H9 (cell line): Measurements from ENCODE around the gene ZNF414. TPM values are rescaled to one million over a fixed set of nuclear protein-coding genes. Genes with fewer than 3 reads are reported as not detected.

Experiments used
- DNase-seq: peaks from one replicate; pipeline ENCODE4 v3.0.0-alpha.2; 2017
- H2AFZ ChIP-seq: one replicate; pipeline ENCODE4 v1.6.1; 2013; ENCODE audit warnings: mild to moderate bottlenecking, low read length, control low read depth, moderate library complexity
- H2AK5ac ChIP-seq: 2 replicates; pipeline ENCODE4 v1.6.1; 2013; ENCODE audit warnings: low read length, control low read depth, mixed read lengths; ENCODE audit not compliant: insufficient read length
- H2BK120ac ChIP-seq: one replicate; pipeline ENCODE4 v1.6.1; 2013; ENCODE audit warnings: low read depth, mild to moderate bottlenecking, low read length, control low read depth, inconsistent platforms; ENCODE audit not compliant: poor library complexity, severe bottlenecking
- H2BK12ac ChIP-seq: 2 replicates; pipeline ENCODE4 v1.6.1; 2013; ENCODE audit warnings: low read length, control low read depth, mixed read lengths, low read depth; ENCODE audit not compliant: insufficient read length
- H2BK15ac ChIP-seq: 2 replicates; pipeline ENCODE4 v1.6.1; 2013; ENCODE audit warnings: low read depth, low read length, control low read depth
- H2BK20ac ChIP-seq: one replicate; pipeline ENCODE4 v1.6.1; 2013; ENCODE audit warnings: low read depth, mild to moderate bottlenecking, low read length, control low read depth, inconsistent platforms; ENCODE audit not compliant: poor library complexity, severe bottlenecking
- H2BK5ac ChIP-seq: 2 replicates; pipeline ENCODE4 v1.6.1; 2013; ENCODE audit warnings: low read length, control low read depth, mixed read lengths; ENCODE audit not compliant: insufficient read length
- H3K14ac ChIP-seq: 2 replicates; pipeline ENCODE4 v1.6.1; 2013; ENCODE audit warnings: low read length, control low read depth; ENCODE audit not compliant: insufficient read depth
- H3K18ac ChIP-seq: 2 replicates; pipeline ENCODE4 v1.6.1; 2013; ENCODE audit warnings: low read depth, mild to moderate bottlenecking, mixed read lengths, low read length, control low read depth; ENCODE audit not compliant: insufficient read length
- H3K23ac ChIP-seq: 2 replicates; pipeline ENCODE4 v1.6.1; 2013; ENCODE audit warnings: low read length, control low read depth, mixed read lengths, low read depth; ENCODE audit not compliant: insufficient read length
- H3K23me2 ChIP-seq: 2 replicates; pipeline ENCODE4 v1.6.1; 2013; ENCODE audit warnings: low read depth, mild to moderate bottlenecking, mixed read lengths, low read length, control low read depth; ENCODE audit not compliant: insufficient read length, poor library complexity, severe bottlenecking
- H3K27ac ChIP-seq: 2 replicates; pipeline ENCODE4 v1.5.1; 2013; ENCODE audit warnings: low read length, control low read depth, mixed read lengths, low read depth; ENCODE audit not compliant: insufficient read length
- H3K27me3 ChIP-seq: 2 replicates; pipeline ENCODE4 v1.6.1; 2013; ENCODE audit warnings: low read length, control low read depth, inconsistent platforms; ENCODE audit not compliant: insufficient read depth
- H3K4ac ChIP-seq: 2 replicates; pipeline ENCODE4 v1.6.1; 2013; ENCODE audit warnings: low read depth, mild to moderate bottlenecking, control low read depth, inconsistent platforms, low read length, moderate library complexity
- H3K4me1 ChIP-seq: 2 replicates; pipeline ENCODE4 v1.6.1; 2013; ENCODE audit warnings: low read length, control low read depth, inconsistent platforms; ENCODE audit not compliant: insufficient read depth
- H3K4me2 ChIP-seq: 2 replicates; pipeline ENCODE4 v1.6.1; 2013; ENCODE audit warnings: low read length, control low read depth, mixed read lengths; ENCODE audit not compliant: insufficient read length, insufficient read depth
- H3K56ac ChIP-seq: 2 replicates; pipeline ENCODE4 v1.6.1; 2013; ENCODE audit warnings: low read depth, mild to moderate bottlenecking, mixed read lengths, low read length, control low read depth; ENCODE audit not compliant: insufficient read length
- H3K79me1 ChIP-seq: 2 replicates; pipeline ENCODE4 v1.6.1; 2013; ENCODE audit warnings: low read depth, mild to moderate bottlenecking, moderate library complexity, low read length, control low read depth, inconsistent platforms; ENCODE audit not compliant: insufficient read depth, poor library complexity, severe bottlenecking
- H3K79me2 ChIP-seq: 2 replicates; pipeline ENCODE4 v1.6.1; 2013; ENCODE audit warnings: low read length, control low read depth, inconsistent platforms; ENCODE audit not compliant: insufficient read depth
- H3K9ac ChIP-seq: 2 replicates; pipeline ENCODE4 v1.6.1; 2013; ENCODE audit warnings: low read length, control low read depth, mixed read lengths; ENCODE audit not compliant: insufficient read length; ENCODE audit errors: extremely low read depth
- H3K9me3 ChIP-seq: one replicate; pipeline ENCODE4 v1.6.1; 2013; ENCODE audit warnings: low read depth, low read length, inconsistent platforms; ENCODE audit not compliant: control insufficient read depth
- H3T11ph ChIP-seq: one replicate; pipeline ENCODE4 v1.6.1; 2013; ENCODE audit warnings: mild to moderate bottlenecking, low read length, control low read depth, inconsistent platforms
- H4K20me1 ChIP-seq: one replicate; pipeline ENCODE4 v1.6.1; 2013; ENCODE audit not compliant: control insufficient read depth, insufficient read length, insufficient read depth
- H4K5ac ChIP-seq: 2 replicates; pipeline ENCODE4 v1.6.1; 2013; ENCODE audit warnings: low read depth, mild to moderate bottlenecking, mixed read lengths, low read length, control low read depth; ENCODE audit not compliant: insufficient read length
- H4K8ac ChIP-seq: replicated peaks from 2 replicates; pipeline ENCODE4 v1.6.1; 2013; ENCODE audit warnings: low read length, control low read depth, mixed read lengths, low read depth; ENCODE audit not compliant: insufficient read length
- H4K91ac ChIP-seq: 2 replicates; pipeline ENCODE4 v1.6.1; 2013; ENCODE audit warnings: low read depth, mild to moderate bottlenecking, moderate library complexity, mixed read lengths, low read length, control low read depth; ENCODE audit not compliant: insufficient read length
- H3K27ac Mint-ChIP-seq, 3 experiments: 2 replicates in 2 of 3; 3 replicates in 1 of 3; pipeline ENCODE4 v1.8.0; 2020 to 2021; ENCODE audit warnings: mixed read lengths in 3 of 3, mild to moderate bottlenecking in 1 of 3, moderate library complexity in 1 of 3
- H3K27me3 Mint-ChIP-seq: 2 replicates; pipeline ENCODE4 v1.8.0; 2021; ENCODE audit warnings: low read depth, mild to moderate bottlenecking, moderate library complexity, mixed read lengths
- H3K36me3 Mint-ChIP-seq, 3 experiments: 2 replicates in 2 of 3; 3 replicates in 1 of 3; pipeline ENCODE4 v1.8.0; 2020 to 2021; ENCODE audit warnings: low read depth in 3 of 3, mixed read lengths in 3 of 3; ENCODE audit not compliant: insufficient read depth in 1 of 3
- H3K4me1 Mint-ChIP-seq, 2 experiments: 2 replicates each; pipeline ENCODE4 v1.8.0; 2020; ENCODE audit warnings: mixed read lengths in 2 of 2
- H3K4me3 Mint-ChIP-seq, 2 experiments: 2 replicates in 1 of 2; 3 replicates in 1 of 2; pipeline ENCODE4 v1.8.0; 2020 to 2021; ENCODE audit warnings: mild to moderate bottlenecking in 2 of 2, mixed read lengths in 2 of 2, moderate library complexity in 1 of 2
- H3K9me3 Mint-ChIP-seq, 2 experiments: 2 replicates in 1 of 2; 3 replicates in 1 of 2; pipeline ENCODE4 v1.8.0; 2020; ENCODE audit warnings: mild to moderate bottlenecking in 2 of 2, mixed read lengths in 2 of 2, moderate library complexity in 1 of 2
- CTCF ChIP-seq: fragments of 200-600 bp; sonication (generic); conservative IDR thresholded peaks from 3 replicates; pipeline ENCODE4 v1.8.0; 2021; ENCODE audit warnings: antibody characterized with exemption, mild to moderate bottlenecking
- WGBS: extraction: QIAGEN DNeasy Blood & Tissue Kit; methylation state at CpG from one replicate; pipeline ENCODE4 v1.1.7; 2013; ENCODE audit warnings: missing lambda C conversion rate, low lambda C conversion rate, mixed read lengths; ENCODE audit not compliant: insufficient read length; ENCODE audit errors: extremely low coverage; 5-methylcytosine and 5-hydroxymethylcytosine counted together
- total RNA-seq: library from RNA; stranded (reverse); gene quantifications from 2 replicates; pipeline ENCODE4 v1.2.1, GENCODE V29; 2021

Gene ZNF414
- total RNA-seq, 1 experiment from 2014 or later: 29.3 TPM

GRCh38 chr19:8460516-8461298 is 53.3 kb downstream of the ZNF414 start:
- no CpG with 5 or more reads among the region's 7 CpGs for WGBS
- Histone ChIP-seq H3K27ac (no peak overlapping the region), H3K79me1 (peaks cover 11% of the 10 kb centered on the region), H2BK5ac (no peak overlapping the region), H2BK15ac (no peak overlapping the region), H3K23ac (no peak overlapping the region), H2BK12ac (no peak overlapping the region), H3K27me3 (no peaks in the 10 kb centered on the region), H3T11ph (no peak overlapping the region), H3K79me2 (peaks cover 72% of the 10 kb centered on the region), H4K20me1 (no peaks in the 10 kb centered on the region), H3K9me3 (no peaks in the 10 kb centered on the region), H3K14ac (no peak overlapping the region), H3K4ac (no peak overlapping the region), H4K91ac (no peak overlapping the region), H3K56ac (no peak overlapping the region), H3K4me2 (no peak overlapping the region), H3K23me2 (no peaks in the 10 kb centered on the region), H4K8ac (no peak overlapping the region), H4K5ac (no peak overlapping the region), H3K4me1 (peaks cover 2% of the 10 kb centered on the region; the same call in 1 of the 2 replicates), H3K9ac (no peak overlapping the region), H2AK5ac (no peak overlapping the region), H2BK20ac (no peak overlapping the region), H3K18ac (no peak overlapping the region), H2BK120ac (no peak overlapping the region), H2AFZ (no peak overlapping the region)
- Mint-ChIP-seq H3K36me3 (peaks cover 38 to 78% (median 65%) of the 10 kb centered on the region in 3 experiments; a peak in 6 of 7 replicates), H3K4me3 (no peak overlapping the region), H3K27ac (no peak overlapping the region; a peak in 1 of 7 replicates), H3K9me3 (no peaks in the 10 kb centered on the region), H3K4me1 (peaks cover 53 to 58% of the 10 kb centered on the region in 2 experiments), H3K27me3 (no peaks in the 10 kb centered on the region)
- TF ChIP-seq CTCF: no peak
- DNase-seq: no peak

Other genes starting within 250 kb of the ZNF414 start
- gene CD320, start 205.8 kb downstream of the ZNF414 start, total RNA-seq: 68.1 and 72.1 TPM in 2 replicates
- 70.7 and 73.0 TPM in 2 replicates for gene NDUFA7, start 192.8 kb downstream of the ZNF414 start, total RNA-seq
- 1,885 and 1,988 TPM in 2 replicates for gene RPS28, start 192.7 kb downstream of the ZNF414 start, total RNA-seq
- gene KANK3, start 170.9 kb downstream of the ZNF414 start, total RNA-seq: 5.3 and 7.7 TPM in 2 replicates
- 1.9 and 2.5 TPM in 2 replicates for gene ANGPTL4, start 150.0 kb downstream of the ZNF414 start, total RNA-seq
- gene RAB11B, start 123.8 kb downstream of the ZNF414 start, total RNA-seq: 106 and 107 TPM in 2 replicates
- 23.1 and 27.5 TPM in 2 replicates for gene MARCHF2, start 100.9 kb downstream of the ZNF414 start, total RNA-seq
- 458 and 468 TPM in 2 replicates for gene HNRNPM, start 69.2 kb downstream of the ZNF414 start, total RNA-seq
- gene PRAM1, start 11.5 kb downstream of the ZNF414 start, total RNA-seq: 0.44 TPM in 2 replicates
- gene MYO1F, start 63.3 kb upstream of the ZNF414 start, total RNA-seq: 1.0 and 1.2 TPM in 2 replicates
- gene ADAMTS10, start 96.5 kb upstream of the ZNF414 start, total RNA-seq: 25.6 and 26.5 TPM in 2 replicates
- not detected in 2 replicates for gene NFILZ, start 116.5 kb upstream of the ZNF414 start, total RNA-seq
- gene ACTL9, start 184.6 kb upstream of the ZNF414 start, total RNA-seq: not detected in 2 replicates
- gene OR2Z1, start 207.5 kb upstream of the ZNF414 start, total RNA-seq: not detected in 2 replicates